HT1080 (cell line): ENCODE measurements around the gene C11orf71. TPM values are rescaled to one million over a fixed set of nuclear protein-coding genes. Genes with fewer than 3 reads are reported as not detected.

Source experiments
- DNase-seq: peaks from one replicate; pipeline ENCODE4 v3.0.0-alpha.2; 2015; ENCODE audit warnings: low read depth
- total RNA-seq: library from RNA; depleted of rRNA; stranded (reverse); fragments of >200 nt; shearing (Covaris generic); gene quantifications from 2 replicates; pipeline ENCODE4 v1.2.3, GENCODE V29; 2014; rRNA removed

The C11orf71 gene
- total RNA-seq, 1 experiment from 2014 or later: 4.8 TPM

DNA sequence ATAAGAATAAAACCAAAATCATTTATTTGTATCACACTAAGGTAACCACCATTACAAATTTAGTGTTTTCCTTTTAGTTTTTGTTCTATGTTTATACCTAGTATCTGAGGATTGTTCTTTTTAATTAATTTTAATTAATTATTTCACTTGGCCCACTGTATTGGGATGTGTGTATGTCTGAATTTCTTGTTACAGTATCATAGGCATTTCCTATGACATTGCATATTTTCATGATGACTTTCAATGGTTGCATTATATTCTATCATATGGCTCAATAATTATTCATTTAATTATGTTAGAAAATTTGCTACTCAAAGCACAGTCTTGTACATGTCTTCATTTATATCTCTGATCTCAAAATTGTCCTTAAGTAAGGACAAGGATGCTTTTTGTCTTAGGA lies 41.0 kb downstream of the C11orf71 start:
- DNase-seq: no peak

- no peak for DNase-seq
Observed at GRCh38 chr11:114358716-114359115, 41.6 kb downstream of the C11orf71 start.

DNA sequence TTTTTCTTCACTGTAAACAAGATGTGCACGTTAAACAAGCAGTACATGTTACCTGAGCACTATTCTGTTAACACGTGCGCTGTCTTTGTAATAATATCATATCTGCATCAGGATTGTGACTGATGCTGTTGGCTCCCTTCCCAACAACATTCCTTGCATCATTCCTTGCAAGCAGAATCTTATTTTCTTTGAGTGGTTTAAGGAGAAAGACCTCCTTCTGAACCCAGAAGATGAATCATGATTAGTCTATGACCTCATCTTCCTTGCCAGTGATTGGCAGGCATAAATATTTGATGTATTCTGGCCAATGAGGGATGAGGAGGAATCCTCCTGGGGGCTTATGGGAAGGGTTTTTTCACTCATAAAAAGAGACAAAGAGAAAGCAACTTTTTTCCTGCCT lies 46.2 kb downstream of the C11orf71 start:
- peak; percentile 91 for DNase-seq

DNA sequence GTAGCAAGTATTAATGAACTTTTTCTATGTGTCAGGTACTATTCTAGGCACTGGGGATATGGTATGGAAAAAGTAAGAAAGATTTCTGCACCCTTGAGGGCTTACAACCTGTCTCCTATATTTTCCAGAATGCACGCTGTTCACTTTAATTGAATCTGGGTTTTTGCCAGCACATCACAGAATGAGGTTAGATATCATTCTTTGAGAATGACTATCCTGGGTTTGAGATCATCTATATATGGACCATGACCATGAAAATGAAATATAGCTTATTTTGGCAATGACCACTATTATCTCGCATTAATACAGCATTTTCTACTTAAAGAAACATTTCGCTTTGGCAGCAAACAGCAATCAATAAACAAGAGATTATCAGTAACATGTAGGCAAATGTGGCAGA lies 46.9 kb downstream of the C11orf71 start:
- no peak for DNase-seq

- peak; percentile 4 for DNase-seq
Observed at GRCh38 chr11:114350022-114350421, 50.3 kb downstream of the C11orf71 start.

Other genes with a start within 250 kb of the C11orf71 start
- 158 and 162 TPM in 2 replicates for gene NNMT, start 104.1 kb downstream of the C11orf71 start, total RNA-seq
- 22.3 and 43.0 TPM in 2 replicates for gene RBM7, start 155 bp upstream of the C11orf71 start, total RNA-seq
- gene REXO2, start 39.0 kb upstream of the C11orf71 start, total RNA-seq: 217 and 231 TPM in 2 replicates
- not detected in 2 replicates for gene NXPE1, start 159.4 kb upstream of the C11orf71 start, total RNA-seq
- not detected in 2 replicates for gene NXPE4, start 195.3 kb upstream of the C11orf71 start, total RNA-seq